ENCODE data around the gene CORIN.

CORIN gene

GRCh38 chr4:47837908-47838294 is at the start of gene CORIN:
CORIN (minus strand) TSS chr4:47838067; CDS start chr4:47837949, 118 bp downstream.
- DNase-seq (ENCODE audit: low read depth in 3 of 3, low spot score in 1 of 3), result no peak

- no peak for DNase-seq (ENCODE audit: low read depth in 3 of 3, low spot score in 1 of 3)
Observed at GRCh38 chr4:47882228-47882627, 44.4 kb upstream of the CORIN start.

- no peak for DNase-seq (ENCODE audit: low read depth in 3 of 3, low spot score in 1 of 3)
Observed at GRCh38 chr4:47879458-47879857, 41.6 kb upstream of the CORIN start.

GRCh38 chr4:47876784-47877546 is 39.1 kb upstream of the CORIN start:
- no peak for DNase-seq (ENCODE audit: low read depth in 3 of 3, low spot score in 1 of 3)

GRCh38 chr4:47876310-47876709 is 38.4 kb upstream of the CORIN start:
- no peak for DNase-seq (ENCODE audit: low read depth in 3 of 3, low spot score in 1 of 3)

- no peak for DNase-seq (ENCODE audit: low read depth in 3 of 3, low spot score in 1 of 3)
Observed at GRCh38 chr4:47873877-47874541, 36.1 kb upstream of the CORIN start.

GRCh38 chr4:47863486-47863885 is 25.6 kb upstream of the CORIN start:
- no peak for DNase-seq (ENCODE audit: low read depth in 3 of 3, low spot score in 1 of 3)

GRCh38 chr4:47862297-47862696 is 24.4 kb upstream of the CORIN start:
- no peak for DNase-seq (ENCODE audit: low read depth in 3 of 3, low spot score in 1 of 3)

GRCh38 chr4:47860305-47860704 is 22.4 kb upstream of the CORIN start:
- DNase-seq (ENCODE audit: low read depth in 3 of 3, low spot score in 1 of 3), result no peak

GRCh38 chr4:47858006-47858405 is 20.1 kb upstream of the CORIN start:
- no peak for DNase-seq (ENCODE audit: low read depth in 3 of 3, low spot score in 1 of 3)

GRCh38 chr4:47856713-47857112 is 18.8 kb upstream of the CORIN start:
- DNase-seq (ENCODE audit: low read depth in 3 of 3, low spot score in 1 of 3), result no peak

GRCh38 chr4:47855350-47855749 is 17.5 kb upstream of the CORIN start:
- DNase-seq (ENCODE audit: low read depth in 3 of 3, low spot score in 1 of 3), result no peak

- DNase-seq (ENCODE audit: low read depth in 3 of 3, low spot score in 1 of 3), result no peak
Observed at GRCh38 chr4:47852136-47852535, 14.3 kb upstream of the CORIN start.

- DNase-seq (ENCODE audit: low read depth in 3 of 3, low spot score in 1 of 3), result no peak
Observed at GRCh38 chr4:47849466-47849865, 11.6 kb upstream of the CORIN start.

GRCh38 chr4:47848041-47848440 is 10.2 kb upstream of the CORIN start:
- DNase-seq (ENCODE audit: low read depth in 3 of 3, low spot score in 1 of 3), result no peak

GRCh38 chr4:47842985-47843384 is 5.1 kb upstream of the CORIN start:
- DNase-seq (ENCODE audit: low read depth in 3 of 3, low spot score in 1 of 3), result no peak

- no peak for DNase-seq (ENCODE audit: low read depth in 3 of 3, low spot score in 1 of 3)
Observed at GRCh38 chr4:47840291-47840690, 2.4 kb upstream of the CORIN start.

GRCh38 chr4:47839259-47839658 is 1.4 kb upstream of the CORIN start:
- DNase-seq (ENCODE audit: low read depth in 3 of 3, low spot score in 1 of 3), result no peak

GRCh38 chr4:47838445-47838844 is 578 bp upstream of the CORIN start:
- DNase-seq (ENCODE audit: low read depth in 3 of 3, low spot score in 1 of 3), result no peak

- DNase-seq (ENCODE audit: low read depth in 3 of 3, low spot score in 1 of 3), result peak in 1 of 3 donors; percentile 18
Observed at GRCh38 chr4:47837094-47837907, 566 bp downstream of the CORIN start.

GRCh38 chr4:47836641-47837093 is 1.2 kb downstream of the CORIN start:
- peak in 1 of 3 donors; percentile 27 for DNase-seq (ENCODE audit: low read depth in 3 of 3, low spot score in 1 of 3)

- no peak for DNase-seq (ENCODE audit: low read depth in 3 of 3, low spot score in 1 of 3)
Observed at GRCh38 chr4:47835494-47835893, 2.4 kb downstream of the CORIN start.
